ENCODE data around the gene ABHD14A.
"Not testable (repeated sequence)": the region's sequence is repeated elsewhere in the genome, so short reads cannot be mapped to it uniquely, and the experiment has no call there.

The ABHD14A gene

GRCh38 chr3:51974963-51975851, at the start of gene ABHD14A:
Gene ABHD14A (plus strand): TSS chr3:51975064. CDS start chr3:51975136, 72 bp downstream.
- DNase-seq, result peak; percentile 88

GRCh38 chr3:51927061-51927977, 47.5 kb upstream of the ABHD14A start:
- no peak for DNase-seq

- no peak for DNase-seq
These were observed 46.4 kb upstream of the ABHD14A start for GRCh38 chr3:51928438-51928837.

- not testable (repeated sequence) for DNase-seq
These were observed 45.9 kb upstream of the ABHD14A start for GRCh38 chr3:51928981-51929380.

GRCh38 chr3:51929420-51930003, 45.4 kb upstream of the ABHD14A start:
- DNase-seq, result no peak

GRCh38 chr3:51930439-51930838, 44.4 kb upstream of the ABHD14A start:
- no peak for DNase-seq

- no peak for DNase-seq
These were observed 43.1 kb upstream of the ABHD14A start for GRCh38 chr3:51931756-51932155.

- no peak for DNase-seq
These were observed 42.1 kb upstream of the ABHD14A start for GRCh38 chr3:51932471-51933370.

- DNase-seq, result no peak
These were observed 41.3 kb upstream of the ABHD14A start for GRCh38 chr3:51933471-51934138.

GRCh38 chr3:51934139-51934850, 40.6 kb upstream of the ABHD14A start:
- DNase-seq, result no peak

GRCh38 chr3:51934991-51935885, 39.6 kb upstream of the ABHD14A start:
- no peak for DNase-seq

- no peak for DNase-seq
These were observed 38.7 kb upstream of the ABHD14A start for GRCh38 chr3:51935886-51936755.

GRCh38 chr3:51937014-51937413, 37.9 kb upstream of the ABHD14A start:
- no peak for DNase-seq

- no peak for DNase-seq
These were observed 37.0 kb upstream of the ABHD14A start for GRCh38 chr3:51937611-51938450.

- no peak for DNase-seq
These were observed 36.0 kb upstream of the ABHD14A start for GRCh38 chr3:51938780-51939425.

- DNase-seq, result no peak
These were observed 34.0 kb upstream of the ABHD14A start for GRCh38 chr3:51940648-51941462.
